Activated naive CD4-positive, alpha-beta T cell treated with anti-CD3 and anti-CD28 coated beads, Interleukin-2, amount 10 ng/mL, durations not matched to agents 5 hours and 36 hours (primary cell): Measurements from ENCODE around the gene MTMR8. TPM values are rescaled to one million over a fixed set of nuclear protein-coding genes. Genes with fewer than 3 reads are reported as not detected.

Experiments
- total RNA-seq, 2 experiments: library from RNA; stranded (reverse); gene quantifications; one replicate each; pipeline ENCODE4 v1.2.3, GENCODE V29; 2021

MTMR8 gene
- total RNA-seq: 1 to 10 TPM; 5.2 to 5.4 TPM

GRCh38 chrX:64394874-64395567 is at the start of gene MTMR8:
Gene MTMR8 (minus strand): TSS chrX:64395452. CDS start chrX:64395363, 89 bp downstream.

GRCh38 chrX:64230123-64230970 is 164.9 kb downstream of the MTMR8 start, which contains the start of gene ASB12:
Gene ASB12 (minus strand): TSS chrX:64230607. CDS start chrX:64225650, 4,957 bp downstream.

Other genes with a start within 250 kb of the MTMR8 start
- 1 to 10 TPM; 4.2 to 4.5 TPM for gene AMER1, start 189.7 kb downstream of the MTMR8 start, total RNA-seq
- gene ASB12, start 164.8 kb downstream of the MTMR8 start, total RNA-seq: under 1 TPM in 1 of 2 experiments, not detected in 1; 0.17 TPM